ENCODE measurements around the gene TCF15.

- TF ChIP-seq CTCF (IDR thresholded peaks at IDR 0.05) (no peak), POLR2AphosphoS5 (IDR thresholded peaks at IDR 0.05) (no peak)
Measured at GRCh38 chr20:560680-561079, 49.4 kb downstream of the TCF15 start.

Data from transverse colon (tissue), 4 donors.